Ishikawa (cell line): ENCODE data around the gene GPATCH4.

Source experiments
- CEBPB ChIP-seq: IDR thresholded peaks from 2 replicates; pipeline ENCODE4 v1.6.1; 2012
- CREB1 ChIP-seq: IDR thresholded peaks from 2 replicates; pipeline ENCODE4 v1.6.1; 2012; ENCODE audit warnings: low read depth
- EGR1 ChIP-seq: IDR thresholded peaks from 2 replicates; pipeline ENCODE4 v1.6.1; 2012
- EP300 ChIP-seq: IDR thresholded peaks from 2 replicates; pipeline ENCODE4 v1.6.1; 2012; ENCODE audit warnings: borderline replicate concordance
- FOXM1 ChIP-seq: IDR thresholded peaks from 2 replicates; pipeline ENCODE4 v1.6.1; 2012; ENCODE audit warnings: low read depth, borderline replicate concordance
- NFIC ChIP-seq: IDR thresholded peaks from 2 replicates; pipeline ENCODE4 v1.6.1; 2012
- RAD21 ChIP-seq: IDR thresholded peaks from 2 replicates; pipeline ENCODE4 v1.6.1; 2012; ENCODE audit warnings: low read depth
- TAF1 ChIP-seq: IDR thresholded peaks from 2 replicates; pipeline ENCODE4 v1.6.1; 2012; ENCODE audit warnings: low read depth, mild to moderate bottlenecking
- TCF12 ChIP-seq: IDR thresholded peaks from 2 replicates; pipeline ENCODE4 v1.6.1; 2012; ENCODE audit warnings: low read depth
- TEAD4 ChIP-seq: IDR thresholded peaks from 2 replicates; pipeline ENCODE4 v1.6.1; 2012
- USF1 ChIP-seq: IDR thresholded peaks from 2 replicates; pipeline ENCODE4 v1.6.1; 2012
- YY1 ChIP-seq: IDR thresholded peaks from 2 replicates; pipeline ENCODE4 v1.6.1; 2012; ENCODE audit warnings: low read depth
- ZBTB7A ChIP-seq: IDR thresholded peaks from 2 replicates; pipeline ENCODE4 v1.6.1; 2012; ENCODE audit warnings: low read depth
- TF ChIP-seq, protein P1 (sequence below): IDR thresholded peaks from 2 replicates; pipeline ENCODE4 v1.6.1; 2012
- TF ChIP-seq, protein P2 (sequence below): IDR thresholded peaks from 2 replicates; pipeline ENCODE4 v1.6.1; 2012; ENCODE audit warnings: low read depth, mild to moderate bottlenecking

GPATCH4 gene

GRCh38 chr1:156644146-156644545 lies 42.9 kb upstream of the GPATCH4 start:
- TF ChIP-seq RAD21 (no peak), NFIC (no peak), TCF12 (no peak), USF1 (no peak), YY1 (no peak), CREB1 (no peak), TAF1 (no peak), FOXM1 (no peak), CEBPB (no peak), EP300 (no peak), EGR1 (no peak), TEAD4 (no peak), ZBTB7A (no peak)
- TF ChIP-seq, protein P1, sequence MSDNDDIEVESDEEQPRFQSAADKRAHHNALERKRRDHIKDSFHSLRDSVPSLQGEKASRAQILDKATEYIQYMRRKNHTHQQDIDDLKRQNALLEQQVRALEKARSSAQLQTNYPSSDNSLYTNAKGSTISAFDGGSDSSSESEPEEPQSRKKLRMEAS = no peak
- TF ChIP-seq, protein P2, sequence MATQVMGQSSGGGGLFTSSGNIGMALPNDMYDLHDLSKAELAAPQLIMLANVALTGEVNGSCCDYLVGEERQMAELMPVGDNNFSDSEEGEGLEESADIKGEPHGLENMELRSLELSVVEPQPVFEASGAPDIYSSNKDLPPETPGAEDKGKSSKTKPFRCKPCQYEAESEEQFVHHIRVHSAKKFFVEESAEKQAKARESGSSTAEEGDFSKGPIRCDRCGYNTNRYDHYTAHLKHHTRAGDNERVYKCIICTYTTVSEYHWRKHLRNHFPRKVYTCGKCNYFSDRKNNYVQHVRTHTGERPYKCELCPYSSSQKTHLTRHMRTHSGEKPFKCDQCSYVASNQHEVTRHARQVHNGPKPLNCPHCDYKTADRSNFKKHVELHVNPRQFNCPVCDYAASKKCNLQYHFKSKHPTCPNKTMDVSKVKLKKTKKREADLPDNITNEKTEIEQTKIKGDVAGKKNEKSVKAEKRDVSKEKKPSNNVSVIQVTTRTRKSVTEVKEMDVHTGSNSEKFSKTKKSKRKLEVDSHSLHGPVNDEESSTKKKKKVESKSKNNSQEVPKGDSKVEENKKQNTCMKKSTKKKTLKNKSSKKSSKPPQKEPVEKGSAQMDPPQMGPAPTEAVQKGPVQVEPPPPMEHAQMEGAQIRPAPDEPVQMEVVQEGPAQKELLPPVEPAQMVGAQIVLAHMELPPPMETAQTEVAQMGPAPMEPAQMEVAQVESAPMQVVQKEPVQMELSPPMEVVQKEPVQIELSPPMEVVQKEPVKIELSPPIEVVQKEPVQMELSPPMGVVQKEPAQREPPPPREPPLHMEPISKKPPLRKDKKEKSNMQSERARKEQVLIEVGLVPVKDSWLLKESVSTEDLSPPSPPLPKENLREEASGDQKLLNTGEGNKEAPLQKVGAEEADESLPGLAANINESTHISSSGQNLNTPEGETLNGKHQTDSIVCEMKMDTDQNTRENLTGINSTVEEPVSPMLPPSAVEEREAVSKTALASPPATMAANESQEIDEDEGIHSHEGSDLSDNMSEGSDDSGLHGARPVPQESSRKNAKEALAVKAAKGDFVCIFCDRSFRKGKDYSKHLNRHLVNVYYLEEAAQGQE = no peak

- TF ChIP-seq ZBTB7A (no peak), FOXM1 (no peak), TCF12 (no peak), RAD21 (no peak), CREB1 (no peak), YY1 (no peak), TEAD4 (no peak), TAF1 (no peak), EGR1 (no peak)
- TF ChIP-seq, protein P2 = no peak
These were observed 42.5 kb upstream of the GPATCH4 start for GRCh38 chr1:156643778-156644092.

- TF ChIP-seq RAD21 (no peak), YY1 (no peak), EP300 (no peak), USF1 (no peak), TEAD4 (no peak), CREB1 (no peak), ZBTB7A (no peak), TCF12 (no peak), FOXM1 (no peak), EGR1 (no peak)
- TF ChIP-seq, protein P1 = no peak
- TF ChIP-seq, protein P2 = no peak
These were observed 41.9 kb upstream of the GPATCH4 start for GRCh38 chr1:156643049-156643777.

DNA sequence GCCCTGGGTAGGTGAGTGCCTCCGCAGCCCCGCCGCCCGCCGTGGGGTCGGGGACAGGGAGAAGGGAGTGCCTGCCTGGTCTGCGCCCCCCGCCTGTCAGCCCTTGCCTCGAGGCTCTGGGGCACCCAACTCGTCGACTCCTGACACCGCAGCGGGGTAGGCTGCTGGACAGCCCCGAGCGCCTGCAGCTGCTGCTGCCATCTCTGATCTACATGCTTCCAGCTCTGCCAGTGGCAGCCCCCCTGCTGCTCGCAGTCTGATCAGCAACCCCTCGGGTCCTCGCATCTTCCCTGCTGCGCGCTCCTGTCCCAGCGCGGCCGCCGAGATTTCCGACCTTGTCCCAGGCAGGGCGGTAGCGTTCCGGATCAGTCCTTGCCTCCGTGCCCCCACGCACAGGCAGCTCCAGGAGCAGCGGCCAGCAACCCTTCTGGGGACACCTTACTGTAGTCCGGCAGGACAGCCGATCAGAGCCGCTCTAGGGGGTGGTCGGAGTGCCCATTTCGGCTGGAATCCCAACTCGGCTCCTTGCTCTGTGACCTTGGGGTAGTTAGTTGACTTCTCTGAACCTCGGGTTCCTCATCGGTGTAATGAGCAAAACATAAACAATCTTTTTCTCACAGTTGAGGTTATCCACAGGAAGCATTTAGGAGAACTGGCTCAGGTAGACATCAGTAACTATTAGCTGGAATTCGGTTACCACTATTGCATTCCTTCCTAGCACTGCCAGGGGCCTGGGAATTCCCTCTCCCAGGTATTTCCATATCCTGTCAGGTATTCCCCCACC lies 41.2 kb upstream of the GPATCH4 start:
- no peak for TF ChIP-seq TAF1
- TF ChIP-seq, protein P1 = no peak
- TF ChIP-seq TEAD4 = no peak
